ENCODE results near the gene UPK2.

Gene UPK2

GRCh38 chr11:118918128-118918685 is 37.9 kb upstream of the UPK2 start:
- DNase-seq = peak; percentile 56

DNA sequence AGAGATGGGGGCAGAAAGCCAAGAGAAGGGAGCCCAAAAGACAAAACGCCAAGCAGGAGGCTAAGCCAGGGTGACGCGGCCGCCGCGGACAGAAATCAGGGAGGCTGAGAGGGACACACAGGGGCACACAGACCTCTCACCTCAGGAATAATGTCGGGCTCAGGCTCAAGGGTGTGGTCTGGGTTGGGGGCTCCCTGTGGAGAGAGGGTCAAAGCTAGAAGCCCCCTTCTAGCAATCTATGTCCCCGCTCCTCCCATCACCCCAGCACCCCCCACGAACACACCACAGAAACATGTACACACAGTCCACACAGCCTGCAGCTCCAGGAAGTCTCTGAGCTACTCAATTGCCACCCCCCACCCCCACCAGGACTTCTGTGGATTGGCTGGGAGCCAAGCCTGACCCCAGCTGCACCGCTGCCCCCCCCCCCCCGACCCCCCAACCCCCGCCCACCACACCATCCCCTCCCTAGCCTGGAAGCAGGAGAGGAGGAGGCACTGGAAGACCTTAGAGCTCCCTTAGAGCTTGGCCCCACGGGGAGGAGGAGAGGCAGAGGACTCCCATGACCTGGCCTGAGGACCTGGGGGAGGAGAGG is 37.3 kb upstream of the UPK2 start:
- no peak for DNase-seq

- no peak for DNase-seq
Measured at GRCh38 chr11:118921121-118921928, 34.8 kb upstream of the UPK2 start.

- no peak for DNase-seq
Measured at GRCh38 chr11:118921929-118922744, 34.0 kb upstream of the UPK2 start.

DNA sequence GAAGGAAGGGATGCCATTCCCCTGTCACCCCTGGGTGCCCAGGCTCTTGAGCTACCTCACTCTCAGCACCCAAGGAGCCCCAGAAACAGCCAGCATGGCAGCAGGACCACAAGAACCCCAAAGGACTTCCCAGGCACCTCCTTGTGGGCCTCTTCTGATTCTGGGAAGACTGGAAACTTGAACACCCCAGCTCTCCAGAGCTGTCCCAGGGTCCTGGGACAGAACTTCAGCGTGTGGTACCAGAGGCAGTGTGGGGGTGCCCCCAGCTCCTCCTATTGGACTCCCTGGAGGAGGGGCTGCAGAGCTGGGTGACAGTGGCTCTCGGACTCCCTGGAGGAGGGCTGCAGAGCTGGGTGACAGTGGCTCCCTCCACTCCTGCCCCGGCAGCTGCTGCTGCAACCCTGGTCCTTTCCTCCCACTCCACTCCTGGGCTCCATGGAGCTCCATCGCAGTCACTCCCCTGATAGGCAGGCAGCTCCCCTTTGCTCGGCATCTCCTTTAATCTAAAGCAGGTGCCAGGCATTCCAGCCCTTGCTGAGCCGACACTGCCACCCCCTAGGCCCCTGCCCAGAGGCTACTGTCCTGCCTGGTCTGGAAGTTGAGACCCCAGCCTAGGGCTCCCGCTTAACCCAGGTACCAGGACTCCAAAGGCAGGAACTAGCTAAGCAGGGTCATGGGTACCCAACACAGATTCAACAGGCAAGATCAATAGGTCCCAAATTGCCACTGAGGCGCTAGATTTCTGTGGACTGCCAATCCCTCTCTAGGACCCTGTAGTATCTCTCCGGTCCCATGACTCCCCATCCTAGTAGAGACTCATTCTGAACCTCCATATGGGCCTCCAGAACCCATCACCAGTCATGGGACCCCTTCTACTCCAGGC is 33.1 kb upstream of the UPK2 start:
- DNase-seq = no peak

- DNase-seq = no peak
Measured at GRCh38 chr11:118923721-118924587, 32.1 kb upstream of the UPK2 start.

- peak; percentile 75 for DNase-seq
Measured at GRCh38 chr11:118924591-118925585, 31.2 kb upstream of the UPK2 start.

- DNase-seq = no peak
Measured at GRCh38 chr11:118927554-118928100, 28.5 kb upstream of the UPK2 start.

- peak; percentile 92 for DNase-seq
Measured at GRCh38 chr11:118928101-118928869, 27.8 kb upstream of the UPK2 start.

- DNase-seq = peak; percentile 61
Measured at GRCh38 chr11:118928870-118929500, 27.1 kb upstream of the UPK2 start.

DNA sequence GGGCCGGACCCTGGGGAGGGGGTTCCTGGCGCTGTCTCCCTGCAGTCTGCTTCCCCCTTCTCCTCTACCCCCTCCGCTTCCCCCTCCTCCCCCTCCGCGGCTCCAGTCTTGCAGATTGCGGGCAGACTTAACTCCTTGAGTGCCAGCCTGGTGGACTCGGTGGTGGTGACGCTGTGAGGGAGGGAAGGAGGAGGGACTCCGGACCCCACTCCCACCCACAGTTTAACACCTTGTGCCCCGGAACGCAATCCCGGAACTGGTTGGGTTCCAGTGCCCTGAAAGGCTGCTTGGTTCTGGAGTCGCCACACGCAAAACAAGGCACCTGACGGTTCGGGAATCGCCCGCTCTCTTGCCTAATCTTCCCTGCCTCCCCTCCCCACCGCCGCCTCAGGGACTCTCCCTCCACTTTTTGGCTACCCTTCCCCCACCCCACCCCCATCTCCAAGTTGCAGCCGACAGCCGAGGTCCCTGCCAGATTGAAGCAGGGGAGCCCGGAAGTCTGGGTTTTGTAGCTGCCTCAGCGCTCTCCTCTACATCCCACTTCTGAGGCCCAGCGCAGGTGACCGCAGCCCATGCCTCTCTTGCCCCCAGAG is 26.5 kb upstream of the UPK2 start:
- peak; percentile 85 for DNase-seq

DNA sequence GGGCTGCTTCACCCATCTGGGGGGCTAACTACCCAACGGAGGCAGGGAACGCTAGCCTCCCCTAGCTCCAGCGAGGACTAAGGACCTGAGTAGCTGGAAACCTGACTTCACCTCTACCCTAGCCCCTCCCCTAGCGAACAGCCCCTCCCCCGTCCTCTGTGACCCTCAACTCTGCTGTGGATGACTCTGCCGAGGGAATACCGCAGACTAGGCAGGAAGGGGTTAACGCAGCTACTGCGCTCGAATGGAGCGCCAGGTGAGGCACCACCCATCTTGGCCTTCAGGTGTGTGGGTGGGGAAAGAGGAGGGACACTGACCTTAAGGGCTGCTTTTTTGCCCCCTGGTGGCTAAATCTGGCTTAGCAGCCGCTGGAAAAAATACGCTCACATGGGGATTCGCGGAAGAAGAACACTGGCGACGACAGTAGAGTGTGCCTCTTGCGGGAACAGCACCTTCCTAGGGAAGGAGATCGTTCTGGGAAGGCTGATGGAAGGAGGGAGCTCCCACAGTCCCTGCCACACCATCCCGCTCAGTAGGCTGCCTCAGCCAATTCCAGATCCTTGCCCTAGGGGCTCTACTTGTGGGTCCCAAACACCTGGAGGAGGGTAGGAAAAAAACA is 25.9 kb upstream of the UPK2 start:
- DNase-seq = peak; percentile 94

GRCh38 chr11:118931571-118931970 is 24.5 kb upstream of the UPK2 start:
- no peak for DNase-seq

DNA sequence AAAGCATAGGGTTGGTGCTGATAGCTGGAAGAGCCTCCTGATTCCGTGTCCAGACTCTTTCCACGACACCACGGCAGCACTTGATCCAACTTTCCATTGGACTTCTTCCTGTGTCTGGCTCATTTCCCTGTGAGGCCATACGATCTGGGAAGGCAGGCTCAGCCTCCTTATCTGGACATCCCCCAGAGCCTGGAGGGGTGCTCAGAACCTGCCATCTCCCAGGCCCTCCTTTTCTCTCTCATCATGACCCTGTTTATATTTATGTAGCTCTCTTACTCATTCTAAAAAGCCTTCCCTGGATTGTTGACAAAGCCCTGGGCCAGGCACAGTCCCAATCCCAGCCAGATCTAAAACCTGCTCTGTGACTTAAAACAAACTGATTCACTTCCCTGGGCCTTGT is 22.6 kb upstream of the UPK2 start:
- no peak for DNase-seq

DNA sequence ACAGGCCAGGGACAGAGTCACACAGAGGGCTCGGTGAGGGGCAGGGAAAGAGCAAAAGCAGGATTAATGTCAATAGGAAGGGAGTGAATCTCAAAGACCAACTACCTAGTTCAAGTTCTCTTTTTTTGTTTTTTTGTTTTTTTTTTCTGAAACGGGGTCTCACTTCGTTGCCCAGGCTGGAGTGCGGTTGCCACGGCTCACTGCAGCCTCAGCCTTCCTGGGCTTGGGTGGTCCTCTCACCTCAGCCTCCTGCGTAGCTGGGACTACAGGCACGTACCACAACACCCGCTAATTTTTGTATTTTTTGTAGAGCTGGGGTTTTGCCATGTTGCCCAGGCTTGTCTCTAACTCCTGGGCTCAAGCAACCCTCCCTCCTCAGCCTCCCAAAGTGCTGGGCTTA is 20.7 kb upstream of the UPK2 start:
- DNase-seq = no peak

DNA sequence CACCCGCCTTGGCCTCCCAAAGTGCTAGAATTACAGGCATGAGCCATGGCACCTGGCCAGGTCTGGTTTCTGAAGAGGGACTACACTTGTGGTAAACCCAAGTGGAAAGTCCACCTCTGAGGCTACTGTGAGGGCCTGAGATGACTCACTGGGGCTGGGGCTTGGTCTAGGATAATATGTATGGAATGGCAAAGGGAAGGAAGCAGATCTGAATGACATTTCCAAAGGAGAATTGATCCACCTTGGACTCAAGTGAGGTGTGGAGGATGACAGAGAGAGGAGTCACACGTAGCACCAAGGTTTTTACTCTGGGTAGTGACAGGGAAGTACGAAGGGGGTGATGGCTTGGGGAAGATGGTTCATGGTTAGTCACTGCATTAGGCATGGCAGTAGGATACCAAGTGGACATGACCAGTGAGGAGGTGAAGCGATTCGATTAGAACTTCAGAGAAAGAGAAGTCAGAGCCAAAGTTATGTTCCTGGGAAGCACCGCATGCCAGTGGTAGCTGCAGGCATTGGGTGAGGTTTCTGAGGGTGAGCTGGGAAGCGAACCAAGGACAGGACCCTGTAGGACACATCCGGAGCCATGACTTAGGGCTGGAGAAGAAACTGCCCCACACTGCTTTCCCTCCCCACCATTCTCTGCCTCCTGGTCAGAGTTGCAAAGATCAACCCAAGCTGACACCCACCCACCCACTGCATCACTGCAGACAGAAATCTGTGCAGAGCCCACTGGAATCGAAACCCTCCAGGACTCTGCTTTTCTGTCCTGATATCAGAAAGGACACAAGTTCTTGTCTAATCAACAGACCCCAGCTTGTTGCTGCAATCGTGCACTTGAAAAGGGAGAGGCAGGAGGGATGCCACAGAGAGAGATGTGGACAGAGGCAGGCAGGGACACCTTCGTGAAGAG is 17.4 kb upstream of the UPK2 start:
- DNase-seq = no peak

Data from activated CD4-positive, alpha-beta T cell treated with anti-CD3 and anti-CD28 coated beads for 48 hours (primary cell).